KOPT-K1 (cell line): ENCODE results near the gene CCDC188.

Experiments
- H3K27ac ChIP-seq: fragments of 200-600 bp; sonication (generic); 2 replicates; pipeline ENCODE4 v1.5.1; 2016; ENCODE audit warnings: antibody characterized with exemption, mild to moderate bottlenecking, low read depth, low read length; ENCODE audit not compliant: poor library complexity, severe bottlenecking
- H3K36me3 ChIP-seq: fragments of 200-600 bp; sonication (generic); 2 replicates; pipeline ENCODE4 v1.5.1; 2017; ENCODE audit warnings: antibody characterized with exemption, mild to moderate bottlenecking, low read length, moderate library complexity; ENCODE audit not compliant: insufficient read depth
- H3K9me3 ChIP-seq: fragments of 200-600 bp; sonication (generic); 2 replicates; pipeline ENCODE4 v1.5.1; 2017; ENCODE audit warnings: antibody characterized with exemption, low read length, mild to moderate bottlenecking; ENCODE audit not compliant: insufficient read depth, poor library complexity, severe bottlenecking

Gene CCDC188

DNA sequence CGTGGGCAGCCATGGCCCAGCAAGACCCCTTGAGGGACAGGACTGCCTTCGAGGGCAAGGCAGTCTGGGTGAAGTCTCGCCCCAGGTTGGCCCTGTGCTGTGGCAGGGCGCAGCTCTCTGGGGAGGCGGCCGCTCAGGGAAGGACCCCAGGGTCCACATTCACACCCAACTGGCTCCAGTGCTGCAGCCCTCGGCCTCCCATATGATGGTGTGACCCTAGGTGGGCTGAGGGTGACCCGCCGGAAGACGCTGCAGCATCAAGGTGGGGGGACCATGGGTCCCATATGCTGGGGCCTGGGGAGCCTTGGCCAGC lies 28.0 kb upstream of the CCDC188 start:
- Histone ChIP-seq H3K27ac (no peak overlapping the region), H3K36me3 (no peaks in the 10 kb centered on the region), H3K9me3 (no peaks in the 10 kb centered on the region)

- no peak overlapping the region for H3K27ac ChIP-seq
- H3K36me3 ChIP-seq, result no peaks in the 10 kb centered on the region
- H3K9me3 ChIP-seq, result no peaks in the 10 kb centered on the region
These were observed 27.4 kb upstream of the CCDC188 start for GRCh38 chr22:20178075-20178914.

DNA sequence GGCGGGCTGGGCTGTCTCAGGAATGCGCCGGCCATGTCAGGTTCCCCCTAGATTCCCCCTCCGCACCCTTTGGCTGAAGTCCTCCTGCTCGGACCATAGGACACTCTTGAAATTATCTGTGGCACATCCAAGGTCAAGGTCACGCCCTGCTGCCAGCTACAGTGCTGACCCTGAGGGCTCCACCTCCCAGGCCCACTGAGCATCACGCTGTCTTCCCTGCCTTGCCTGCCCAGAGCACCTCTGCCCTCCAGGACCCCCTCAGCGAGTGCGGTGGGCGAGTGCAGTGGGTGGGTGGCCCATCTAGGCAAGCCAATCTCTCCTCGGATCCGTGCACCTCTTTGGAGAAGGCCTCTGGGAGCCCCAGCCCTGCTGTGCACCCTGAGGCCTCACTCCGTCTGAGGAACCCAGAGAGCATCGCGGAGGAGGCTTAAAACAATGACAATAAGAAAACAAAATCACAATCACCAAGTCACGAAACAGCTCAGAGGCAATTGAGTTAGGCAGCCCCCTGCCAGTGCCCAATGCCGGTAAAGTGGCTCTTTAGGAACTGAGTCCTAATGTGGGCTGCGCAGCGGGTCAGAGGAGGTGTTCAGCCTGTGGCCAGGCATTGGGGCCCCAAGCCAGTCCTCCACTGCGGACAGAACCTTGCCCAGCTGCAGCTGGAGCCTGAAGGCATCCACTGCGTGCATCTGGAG lies 26.5 kb upstream of the CCDC188 start:
- Histone ChIP-seq H3K27ac (no peak overlapping the region), H3K36me3 (no peaks in the 10 kb centered on the region), H3K9me3 (no peaks in the 10 kb centered on the region)

DNA sequence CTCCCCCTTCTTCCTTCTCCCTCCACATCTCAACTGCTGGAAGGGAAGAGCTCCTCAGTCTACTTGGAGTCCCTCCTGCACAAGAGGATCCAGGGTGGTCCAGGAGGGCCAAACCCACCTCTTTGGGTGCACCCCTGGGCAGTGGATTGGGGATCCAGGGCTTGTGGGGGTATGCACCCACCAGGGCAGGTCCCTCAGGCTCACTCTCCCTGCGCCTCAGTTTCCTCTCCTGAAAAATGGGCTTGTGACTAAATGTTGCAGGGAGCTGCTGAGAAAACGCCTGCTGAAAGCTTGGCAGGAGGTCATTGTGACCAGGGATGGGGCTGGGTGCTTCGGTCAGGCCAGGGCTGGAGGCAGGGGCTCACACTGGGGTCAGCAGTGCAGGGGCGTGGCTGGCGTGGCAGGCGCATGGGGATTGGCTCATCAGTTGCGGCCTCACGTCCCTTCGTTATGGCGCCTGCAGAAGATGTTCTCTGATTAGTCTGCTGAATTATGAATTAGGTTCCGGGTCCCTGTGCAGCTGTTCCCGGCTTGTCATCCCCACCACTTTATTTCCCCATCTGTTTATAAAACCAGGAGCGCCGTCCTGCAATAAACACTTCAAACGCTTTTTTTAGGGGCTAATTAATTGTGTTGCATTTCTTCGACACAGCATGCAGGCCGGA lies 25.7 kb upstream of the CCDC188 start:
- H3K9me3 ChIP-seq, result no peaks in the 10 kb centered on the region
- H3K36me3 ChIP-seq, result no peaks in the 10 kb centered on the region
- no peak overlapping the region for H3K27ac ChIP-seq

DNA sequence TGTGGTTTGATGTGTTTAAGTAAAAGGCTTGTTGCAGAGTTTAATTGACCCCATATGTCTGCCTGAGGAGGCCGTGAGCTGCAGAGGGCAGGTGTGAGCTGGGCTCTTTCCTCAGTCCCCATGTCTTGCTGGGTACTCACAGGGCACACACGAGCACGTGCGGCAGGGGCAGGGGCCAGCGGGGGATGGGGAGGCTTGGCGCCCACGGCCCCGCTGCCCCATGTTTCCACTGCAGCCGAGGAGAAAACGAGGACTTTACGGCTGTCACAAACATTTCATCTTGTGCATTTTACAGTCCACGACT lies 24.7 kb upstream of the CCDC188 start:
- Histone ChIP-seq H3K27ac (no peak overlapping the region), H3K9me3 (no peaks in the 10 kb centered on the region), H3K36me3 (no peaks in the 10 kb centered on the region)

- Histone ChIP-seq H3K27ac (no peak overlapping the region), H3K9me3 (no peaks in the 10 kb centered on the region), H3K36me3 (no peaks in the 10 kb centered on the region)
These were observed 24.1 kb upstream of the CCDC188 start for GRCh38 chr22:20174785-20175596.

DNA sequence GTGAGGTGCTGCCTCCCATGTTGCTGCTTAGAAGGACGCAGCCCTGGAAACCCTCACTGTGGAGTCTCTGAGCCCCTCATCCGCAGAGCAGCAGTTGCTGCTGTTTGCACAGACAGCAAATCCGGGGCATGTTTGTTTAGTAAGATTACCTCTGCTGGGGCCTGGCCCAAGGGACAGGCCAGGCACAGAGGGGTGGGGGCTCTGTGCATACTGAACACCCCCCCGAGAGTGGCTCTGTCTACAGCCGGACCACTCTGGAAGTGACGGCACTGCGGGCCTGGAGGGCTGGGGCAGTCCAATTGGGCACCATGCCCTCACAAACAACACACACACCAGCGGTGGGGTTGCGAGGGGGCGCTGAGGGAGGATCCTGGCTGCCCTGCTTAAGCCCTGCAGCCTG lies 22.9 kb upstream of the CCDC188 start:
- Histone ChIP-seq H3K27ac (no peak overlapping the region), H3K36me3 (no peaks in the 10 kb centered on the region), H3K9me3 (no peaks in the 10 kb centered on the region)

DNA sequence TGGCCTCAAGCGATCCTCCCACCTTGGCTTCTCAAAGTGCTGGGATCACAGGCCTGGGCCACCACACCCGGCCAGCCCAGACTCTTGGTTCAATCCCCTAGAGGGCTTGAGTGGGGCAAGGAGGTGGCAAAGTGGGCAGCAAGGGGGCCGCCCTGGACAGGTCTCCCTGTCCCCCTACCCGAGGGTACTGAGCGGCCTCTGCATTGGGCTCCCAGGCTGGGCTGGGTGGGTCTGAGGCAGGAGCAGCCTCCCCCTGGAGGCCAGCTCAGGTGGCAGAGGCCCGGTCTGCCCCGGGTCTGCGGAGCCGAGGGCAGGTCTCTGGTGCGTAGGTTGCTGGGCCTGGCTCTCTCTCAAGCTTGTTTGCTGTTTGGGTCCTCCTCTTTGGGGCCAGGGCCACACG lies 22.4 kb upstream of the CCDC188 start:
- H3K27ac ChIP-seq, result no peak overlapping the region
- H3K36me3 ChIP-seq, result no peaks in the 10 kb centered on the region
- no peaks in the 10 kb centered on the region for H3K9me3 ChIP-seq

DNA sequence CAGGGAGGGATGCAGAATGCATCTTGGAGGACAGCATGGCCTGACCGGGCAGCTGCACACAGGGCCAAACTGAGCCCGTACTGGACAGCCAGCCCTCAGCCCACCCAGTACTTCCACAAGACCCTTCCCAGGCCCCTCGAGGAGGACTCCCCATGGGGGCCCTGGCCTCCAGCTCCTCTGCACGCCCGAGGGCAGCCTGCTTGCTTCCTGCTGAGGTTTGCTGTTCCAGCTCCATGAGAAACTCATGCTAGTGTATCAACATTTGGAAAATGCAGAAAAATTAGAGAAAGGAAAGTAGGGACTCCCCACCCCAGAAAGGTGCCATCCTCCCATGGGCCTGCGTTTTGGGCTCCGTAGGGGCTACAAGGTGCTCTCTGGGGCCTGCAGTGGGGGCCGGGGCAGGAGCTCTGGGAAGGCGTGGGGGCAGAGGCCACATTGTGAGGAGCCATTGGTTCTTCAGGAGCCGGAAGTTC lies 21.3 kb upstream of the CCDC188 start:
- no peaks in the 10 kb centered on the region for H3K36me3 ChIP-seq
- H3K27ac ChIP-seq, result no peak overlapping the region
- no peaks in the 10 kb centered on the region for H3K9me3 ChIP-seq

DNA sequence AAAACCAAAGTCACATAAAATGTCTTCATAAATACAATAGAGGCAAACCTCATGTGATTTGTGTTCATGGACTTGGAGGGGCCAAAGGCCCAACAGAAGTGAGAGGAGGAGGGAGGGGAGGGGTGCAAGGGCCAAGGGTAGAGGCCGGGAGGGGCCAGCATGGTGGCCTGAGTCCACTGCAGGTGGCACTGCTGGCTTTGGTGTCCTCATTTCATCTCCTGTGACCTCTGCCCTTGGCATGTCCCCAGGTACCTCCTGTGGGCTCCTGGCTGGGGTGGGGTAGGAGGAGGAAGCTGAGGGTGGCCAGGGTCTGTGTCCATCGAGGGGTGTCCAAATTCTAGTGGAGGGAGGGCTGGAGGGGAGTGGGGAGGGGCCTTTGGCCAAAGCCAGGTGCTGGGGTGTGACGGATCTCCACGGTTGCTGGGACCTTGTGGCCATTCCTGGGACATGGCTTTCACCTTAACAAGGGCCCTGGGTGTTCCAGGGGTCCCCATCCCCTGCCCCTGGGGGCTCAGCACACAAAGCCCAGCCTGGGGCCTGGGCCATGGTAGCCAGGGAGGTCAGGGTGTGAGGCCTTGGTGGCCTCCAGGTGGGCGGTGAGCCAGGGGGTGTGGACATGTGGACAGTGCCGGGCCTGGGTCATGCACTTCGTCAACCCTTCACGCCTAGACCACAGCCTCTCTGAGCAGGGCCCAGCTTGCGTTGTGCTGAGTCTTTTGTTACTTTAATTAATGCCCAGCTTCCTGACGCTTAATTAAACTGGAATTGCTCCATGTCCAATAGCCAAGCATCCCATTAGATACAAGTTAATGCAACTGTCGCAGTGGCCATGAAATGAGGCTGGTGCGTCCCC lies 20.7 kb upstream of the CCDC188 start:
- no peak overlapping the region for H3K27ac ChIP-seq
- no peaks in the 10 kb centered on the region for H3K36me3 ChIP-seq
- H3K9me3 ChIP-seq, result no peaks in the 10 kb centered on the region

- Histone ChIP-seq H3K9me3 (no peaks in the 10 kb centered on the region), H3K27ac (no peak overlapping the region), H3K36me3 (no peaks in the 10 kb centered on the region)
These were observed 19.3 kb upstream of the CCDC188 start for GRCh38 chr22:20170170-20170569.

- Histone ChIP-seq H3K36me3 (no peaks in the 10 kb centered on the region), H3K27ac (no peak overlapping the region), H3K9me3 (no peaks in the 10 kb centered on the region)
These were observed 18.5 kb upstream of the CCDC188 start for GRCh38 chr22:20169253-20169822.

DNA sequence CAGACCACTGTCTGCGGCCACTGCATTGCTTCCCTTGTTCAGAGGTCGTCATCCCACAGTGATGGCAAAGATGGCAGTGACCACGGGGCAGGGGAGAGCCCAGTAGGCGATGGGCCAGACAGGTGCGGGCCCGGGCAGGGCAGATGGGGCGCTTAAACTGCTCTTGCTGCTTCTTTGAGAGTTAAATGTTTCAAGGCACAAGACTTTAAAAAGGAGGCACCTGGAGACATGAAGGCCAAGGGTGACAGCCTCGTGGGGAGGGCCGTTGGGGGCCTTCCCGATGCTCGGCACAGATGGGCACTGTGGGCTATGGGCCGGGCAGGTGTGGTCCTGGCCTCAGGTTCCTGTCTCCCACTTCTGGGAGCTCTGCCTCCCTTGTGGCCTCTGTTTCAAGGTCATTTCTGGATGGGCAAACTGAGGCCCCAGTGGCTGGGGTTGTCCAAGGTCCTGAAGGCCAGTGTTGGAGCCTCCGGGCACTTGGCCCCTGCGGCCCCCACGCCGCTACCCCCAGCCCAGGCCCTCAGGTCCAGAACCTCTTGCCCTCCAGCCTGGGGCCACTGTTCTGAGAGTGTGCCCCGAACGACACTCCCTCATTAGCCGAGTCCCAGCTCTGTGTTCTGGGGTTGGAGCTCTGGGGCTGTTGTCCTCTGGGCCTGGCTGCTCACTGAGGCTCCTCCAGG lies 16.9 kb upstream of the CCDC188 start:
- Histone ChIP-seq H3K27ac (no peak overlapping the region), H3K36me3 (no peaks in the 10 kb centered on the region), H3K9me3 (no peaks in the 10 kb centered on the region)

- H3K9me3 ChIP-seq, result no peaks in the 10 kb centered on the region
- H3K36me3 ChIP-seq, result no peaks in the 10 kb centered on the region
- H3K27ac ChIP-seq, result no peak overlapping the region
These were observed 15.8 kb upstream of the CCDC188 start for GRCh38 chr22:20166703-20167102.
